Nephron (organoid): Measurements from ENCODE around the gene SH3PXD2A.

Experiments used
- H3K27ac Mint-ChIP-seq, 3 experiments: 2 replicates each; pipeline ENCODE4 v1.8.0; 2020; ENCODE audit warnings: mixed read lengths in 3 of 3, mild to moderate bottlenecking in 2 of 3, moderate library complexity in 1 of 3
- H3K27me3 Mint-ChIP-seq: 2 replicates; pipeline ENCODE4 v1.8.0; 2021; ENCODE audit warnings: low read depth, mild to moderate bottlenecking, moderate library complexity, mixed read lengths
- H3K36me3 Mint-ChIP-seq: 2 replicates; pipeline ENCODE4 v1.8.0; 2020; ENCODE audit warnings: low read depth, mixed read lengths
- H3K4me1 Mint-ChIP-seq: 2 replicates; pipeline ENCODE4 v1.8.0; 2020; ENCODE audit warnings: mixed read lengths
- H3K4me3 Mint-ChIP-seq, 3 experiments: 2 replicates each; pipeline ENCODE4 v1.8.0; 2020; ENCODE audit warnings: mild to moderate bottlenecking in 3 of 3, mixed read lengths in 3 of 3, moderate library complexity in 2 of 3
- H3K9me3 Mint-ChIP-seq: 2 replicates; pipeline ENCODE4 v1.8.0; 2020; ENCODE audit warnings: mixed read lengths
- CTCF ChIP-seq, 3 experiments: fragments of 200-600 bp; sonication (generic); IDR thresholded peaks; one replicate each; pipeline ENCODE4 v1.5.0; 2021; ENCODE audit warnings: antibody characterized with exemption in 3 of 3; ENCODE audit not compliant: unreplicated experiment in 3 of 3

SH3PXD2A gene

GRCh38 chr10:103651783-103652476 lies 203.4 kb downstream of the SH3PXD2A start:
- TF ChIP-seq CTCF (IDR thresholded peaks at IDR 0.05; ENCODE audit: unreplicated experiment in 3 of 3), result no peak
- Mint-ChIP-seq H3K27me3 (peaks cover 4% of the 10 kb centered on the region), H3K9me3 (no peaks in the 10 kb centered on the region), H3K27ac (peak overlapping the region in 2 of 3 experiments; percentile 72 to 85), H3K4me3 (peak overlapping the region in 1 of 3 experiments; percentile 40), H3K36me3 (peaks cover 20% of the 10 kb centered on the region), H3K4me1 (peaks cover 73% of the 10 kb centered on the region)

GRCh38 chr10:103651333-103651732 lies 204.0 kb downstream of the SH3PXD2A start:
- peaks cover 78% of the 10 kb centered on the region for H3K4me1 Mint-ChIP-seq
- H3K27ac Mint-ChIP-seq, result peak overlapping the region in 2 of 3 experiments; percentile 72 to 85
- peaks cover 15% of the 10 kb centered on the region for H3K36me3 Mint-ChIP-seq
- no peak for TF ChIP-seq CTCF (IDR thresholded peaks at IDR 0.05; ENCODE audit: unreplicated experiment in 3 of 3)
- no peaks in the 10 kb centered on the region for H3K9me3 Mint-ChIP-seq
- H3K27me3 Mint-ChIP-seq, result peaks cover 4% of the 10 kb centered on the region
- peak overlapping the region in 1 of 3 experiments; percentile 40 for H3K4me3 Mint-ChIP-seq

- H3K9me3 Mint-ChIP-seq, result no peaks in the 10 kb centered on the region
- peaks cover 4% of the 10 kb centered on the region for H3K27me3 Mint-ChIP-seq
- peaks cover 8% of the 10 kb centered on the region for H3K36me3 Mint-ChIP-seq
- peak overlapping the region in 1 of 3 experiments; percentile 12 for H3K4me3 Mint-ChIP-seq
- peak overlapping the region in 2 of 3 experiments; percentile 74 to 89 for H3K27ac Mint-ChIP-seq
- TF ChIP-seq CTCF (IDR thresholded peaks at IDR 0.05; ENCODE audit: unreplicated experiment in 3 of 3), result no peak
- H3K4me1 Mint-ChIP-seq, result peaks cover 88% of the 10 kb centered on the region
Observed at GRCh38 chr10:103649654-103650423, 205.5 kb downstream of the SH3PXD2A start.

DNA sequence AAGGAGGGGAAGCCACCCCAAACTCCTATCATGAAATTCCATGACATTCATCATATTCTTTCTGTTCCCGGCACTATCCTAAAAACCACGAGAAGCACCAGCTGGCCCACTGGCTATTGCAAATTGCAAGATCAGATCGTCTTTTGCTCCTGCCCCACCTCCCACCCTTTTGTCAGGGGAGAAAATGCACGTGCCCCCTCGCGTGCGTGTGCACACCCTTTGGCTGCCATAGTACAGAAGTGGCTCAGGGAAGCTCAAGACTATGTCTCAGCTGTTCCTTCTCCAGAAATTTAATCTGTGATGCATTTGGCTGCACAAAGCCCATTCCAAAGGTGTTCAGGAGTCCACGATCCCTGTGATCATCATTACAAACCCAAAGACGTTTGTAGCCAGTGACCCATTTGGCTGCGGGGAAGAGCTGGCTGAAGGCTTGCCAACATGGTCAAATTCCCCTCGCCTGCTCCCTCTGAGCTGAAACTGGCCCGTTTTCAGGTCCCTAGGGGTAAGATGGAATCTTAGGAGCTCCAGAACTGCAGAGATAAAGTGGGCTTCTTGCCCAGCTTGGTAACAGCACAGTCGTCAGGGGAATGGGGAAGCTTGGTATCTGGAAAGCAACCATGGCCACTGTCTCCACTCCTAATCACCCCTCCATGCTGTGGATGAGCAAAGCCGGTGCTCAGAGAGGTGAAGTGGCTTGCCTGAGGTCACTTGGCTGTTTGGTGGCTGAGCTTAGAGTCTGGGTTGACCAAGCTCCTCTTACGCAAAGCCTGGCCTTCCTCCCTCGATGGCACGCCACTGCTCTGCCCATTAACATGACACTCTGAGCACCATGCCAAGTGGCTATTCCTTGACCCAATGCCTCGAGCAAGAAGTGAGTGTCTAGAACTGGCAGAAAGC lies 206.5 kb downstream of the SH3PXD2A start:
- Mint-ChIP-seq H3K36me3 (peaks cover 9% of the 10 kb centered on the region), H3K4me1 (peaks cover 87% of the 10 kb centered on the region), H3K27ac (peak overlapping the region; percentile 74 to 89 (median 76)), H3K4me3 (peak overlapping the region in 1 of 3 experiments; percentile 20), H3K27me3 (peaks cover 4% of the 10 kb centered on the region), H3K9me3 (no peaks in the 10 kb centered on the region)
- TF ChIP-seq CTCF (IDR thresholded peaks at IDR 0.05; ENCODE audit: unreplicated experiment in 3 of 3), result no peak

DNA sequence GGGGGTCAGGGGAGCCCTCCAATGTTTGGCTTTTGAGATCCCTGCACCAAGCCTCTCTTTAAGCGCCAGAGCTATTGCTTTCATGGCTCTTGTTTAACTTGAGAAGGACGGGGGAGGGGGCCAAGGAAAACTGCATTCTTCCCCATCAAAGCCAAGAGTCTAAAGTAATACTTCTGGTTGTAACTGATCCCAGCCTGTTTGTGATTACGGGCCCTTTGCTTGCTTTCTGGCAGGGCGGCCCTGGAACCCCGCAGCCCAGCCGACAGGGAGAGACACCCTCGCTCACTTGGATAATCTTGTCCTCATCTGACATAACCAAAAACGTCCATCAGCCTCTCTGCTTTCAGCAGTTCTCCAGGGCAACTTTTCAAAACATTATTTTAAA lies 207.1 kb downstream of the SH3PXD2A start:
- Mint-ChIP-seq H3K36me3 (peaks cover 13% of the 10 kb centered on the region), H3K27me3 (peaks cover 4% of the 10 kb centered on the region), H3K9me3 (no peaks in the 10 kb centered on the region), H3K27ac (peak overlapping the region; percentile 74 to 89 (median 76)), H3K4me1 (peaks cover 87% of the 10 kb centered on the region), H3K4me3 (peak overlapping the region in 1 of 3 experiments; percentile 20)
- TF ChIP-seq CTCF (IDR thresholded peaks at IDR 0.05; ENCODE audit: unreplicated experiment in 3 of 3), result no peak
